Mucosa of descending colon (tissue), 3 donors: Measurements from ENCODE around the gene MBL2. TPM values are rescaled to one million over a fixed set of nuclear protein-coding genes. Genes with fewer than 3 reads are reported as not detected.

Experiments
- ATAC-seq: fragments of 200-7000 bp; cut with Tn5 transposase; one replicate; pipeline ENCODE4 v1.9.1; 2020; ENCODE audit warnings: mild to moderate bottlenecking, moderate library complexity
- DNase-seq, 3 donors: peaks; one replicate each; pipeline ENCODE4 v3.0.0-alpha.2; 2020
- H3K36me3 ChIP-seq: fragments of 200-600 bp; one replicate; pipeline ENCODE4 v1.8.0; 2021; ENCODE audit warnings: low read depth, mild to moderate bottlenecking
- H3K4me1 ChIP-seq: fragments of 200-600 bp; one replicate; pipeline ENCODE4 v1.8.0; 2021; ENCODE audit warnings: low read depth, mild to moderate bottlenecking
- H3K4me3 ChIP-seq: fragments of 200-600 bp; one replicate; pipeline ENCODE4 v1.8.0; 2021; ENCODE audit warnings: mild to moderate bottlenecking
- H3K9me3 ChIP-seq: fragments of 200-600 bp; one replicate; pipeline ENCODE4 v1.8.0; 2021; ENCODE audit warnings: mild to moderate bottlenecking
- CTCF ChIP-seq: fragments of 200-600 bp; IDR thresholded peaks from one replicate; pipeline ENCODE4 v1.8.0; 2022; ENCODE audit warnings: antibody characterized with exemption, mild to moderate bottlenecking
- intact Hi-C, 2 donors: fragments of 100-400 bp; cut with DNase I in 1 of 2; cut with micrococcal nuclease in 1 of 2; formaldehyde crosslinking; loops; one replicate each; pipeline versions ENCODE4 v1.11.0 to v1.11.1; 2022; cut with DNase I, micrococcal nuclease
- total RNA-seq, 3 donors: library from RNA; stranded (reverse); fragmentation: NEBNext Ultra II Directional in 2 of 3; extraction: Animal tissue kit (Norgen Biotek cat#: 25700) in 2 of 3; gene quantifications; one replicate each; pipeline versions ENCODE4 v1.2.1 to v1.2.4, GENCODE V29; 2021 to 2023
- donor health status: DM: no; HTN: no; CAD: no; lungs with moderate emphysema.
- donor health status: DM: no; HTN: no; CAD: no.
- donor health status: DM: no; HTN: yes; CAD: no.

MBL2 gene
- total RNA-seq, 3 donors from 2014 or later: not detected

GRCh38 chr10:52783726-52784125 lies 11.1 kb upstream of the MBL2 start:
- Histone ChIP-seq H3K36me3 (no peaks in the 10 kb centered on the region), H3K9me3 (no peaks in the 10 kb centered on the region), H3K4me1 (no peaks in the 10 kb centered on the region), H3K4me3 (no peak overlapping the region)
- DNase-seq: no peak
- no peak for ATAC-seq
- no peak for TF ChIP-seq CTCF
- intact Hi-C loops: loop anchor here in 1 of 2 donors (10.0 kb wide), 1 partner anchor 139 kb away; no protein-coding TSS in a partner anchor

DNA sequence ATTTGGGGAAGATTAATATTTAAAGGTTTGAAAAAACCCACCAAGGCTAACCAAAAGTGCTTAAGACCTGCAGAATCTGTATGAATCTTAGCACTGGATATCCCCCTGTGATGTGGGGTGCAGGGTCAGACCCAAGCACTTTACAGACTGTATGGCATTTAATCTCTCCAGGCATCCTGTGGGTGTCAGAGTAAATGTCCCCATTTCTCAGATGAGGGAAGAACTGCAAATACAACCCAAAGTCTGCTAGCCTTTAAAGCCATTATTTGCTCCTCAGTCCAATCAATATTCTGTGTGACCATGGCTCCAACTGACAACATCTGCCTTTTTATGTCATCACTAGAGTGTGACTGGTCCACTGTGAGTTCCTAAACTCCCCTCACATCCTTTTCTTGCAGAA lies 10.0 kb upstream of the MBL2 start:
- DNase-seq (no peak), ATAC-seq (no peak)
- H3K36me3 ChIP-seq: no peaks in the 10 kb centered on the region
- no peaks in the 10 kb centered on the region for H3K9me3 ChIP-seq
- TF ChIP-seq CTCF: no peak
- no peak overlapping the region for H3K4me3 ChIP-seq
- no peaks in the 10 kb centered on the region for H3K4me1 ChIP-seq
- intact Hi-C loops: loop anchor here in 1 of 2 donors (10.0 kb wide), 1 partner anchor 138 kb away; no protein-coding TSS in a partner anchor

GRCh38 chr10:52780391-52781155 lies 8.0 kb upstream of the MBL2 start:
- DNase-seq: no peak
- Histone ChIP-seq H3K4me1 (no peaks in the 10 kb centered on the region), H3K36me3 (no peaks in the 10 kb centered on the region), H3K9me3 (no peaks in the 10 kb centered on the region), H3K4me3 (no peak overlapping the region)
- intact Hi-C loops: loop anchor here in 1 of 2 donors (10.0 kb wide), 1 partner anchor 136 kb away; no protein-coding TSS in a partner anchor
- TF ChIP-seq CTCF: no peak
- ATAC-seq: no peak

DNA sequence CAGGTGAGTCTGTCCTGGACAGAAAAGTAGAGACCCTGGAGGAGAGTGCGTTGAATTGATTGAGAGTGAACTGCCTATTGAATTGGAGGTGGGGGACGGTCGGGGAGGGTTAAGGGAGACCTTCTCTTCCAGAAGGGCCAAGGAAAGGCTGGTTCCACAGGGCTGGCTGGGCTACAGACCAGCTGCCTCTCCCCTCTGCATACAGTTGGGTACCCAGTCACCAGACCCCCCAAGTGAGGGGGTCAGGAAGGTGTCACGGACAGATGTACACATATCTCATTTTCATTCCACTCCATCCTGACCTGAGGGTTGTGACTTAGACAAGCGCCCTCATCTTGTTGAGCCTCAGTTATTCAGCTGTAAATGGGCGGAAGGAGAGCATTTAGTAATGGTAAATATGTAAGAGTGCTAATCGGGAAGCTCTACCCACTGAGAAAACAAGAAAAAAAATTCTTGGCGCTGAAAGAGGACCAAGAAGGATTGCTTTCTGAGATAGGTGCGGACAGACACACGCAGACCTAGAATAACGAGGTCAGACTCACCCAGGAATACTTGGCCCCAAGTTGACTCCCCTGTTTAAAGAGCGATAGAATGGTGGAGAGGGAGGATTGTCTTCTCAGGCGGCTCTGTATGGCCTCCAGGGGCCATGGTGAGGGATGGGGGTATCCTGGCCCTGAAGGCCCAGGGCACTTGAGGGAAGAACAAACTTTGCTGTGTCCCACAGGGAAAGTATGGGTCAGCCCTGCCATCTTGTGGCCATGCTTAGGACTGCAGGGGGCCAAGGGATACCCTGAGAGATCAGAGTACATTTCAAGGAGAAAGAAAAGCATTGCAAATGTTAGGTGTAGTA lies 7.2 kb upstream of the MBL2 start:
- DNase-seq (peak in 2 of 3 donors; percentile 72 to 75), ATAC-seq (peak; percentile 75)
- peak; percentile 79 for TF ChIP-seq CTCF
- H3K4me1 ChIP-seq: no peaks in the 10 kb centered on the region
- H3K4me3 ChIP-seq: no peak overlapping the region
- intact Hi-C loops: loop anchor here in 1 of 2 donors (10.0 kb wide), 1 partner anchor 135 kb away; no protein-coding TSS in a partner anchor
- no peaks in the 10 kb centered on the region for H3K36me3 ChIP-seq
- no peaks in the 10 kb centered on the region for H3K9me3 ChIP-seq

- ATAC-seq (no peak), DNase-seq (peak in 1 of 3 donors; percentile 6)
- Histone ChIP-seq H3K9me3 (no peaks in the 10 kb centered on the region), H3K4me1 (no peaks in the 10 kb centered on the region), H3K36me3 (no peaks in the 10 kb centered on the region), H3K4me3 (no peak overlapping the region)
- no peak for TF ChIP-seq CTCF
- intact Hi-C loops: no loop called here
These were observed 6.2 kb upstream of the MBL2 start for GRCh38 chr10:52778511-52779392.
